Measurements from ENCODE around the gene EFHD1. TPM values are rescaled to one million over a fixed set of nuclear protein-coding genes. Genes with fewer than 3 reads are reported as not detected.

EFHD1 gene
- total RNA-seq, 4 donors from 2014 or later, result 6.7 to 22.1 (median 14.0) TPM

DNA sequence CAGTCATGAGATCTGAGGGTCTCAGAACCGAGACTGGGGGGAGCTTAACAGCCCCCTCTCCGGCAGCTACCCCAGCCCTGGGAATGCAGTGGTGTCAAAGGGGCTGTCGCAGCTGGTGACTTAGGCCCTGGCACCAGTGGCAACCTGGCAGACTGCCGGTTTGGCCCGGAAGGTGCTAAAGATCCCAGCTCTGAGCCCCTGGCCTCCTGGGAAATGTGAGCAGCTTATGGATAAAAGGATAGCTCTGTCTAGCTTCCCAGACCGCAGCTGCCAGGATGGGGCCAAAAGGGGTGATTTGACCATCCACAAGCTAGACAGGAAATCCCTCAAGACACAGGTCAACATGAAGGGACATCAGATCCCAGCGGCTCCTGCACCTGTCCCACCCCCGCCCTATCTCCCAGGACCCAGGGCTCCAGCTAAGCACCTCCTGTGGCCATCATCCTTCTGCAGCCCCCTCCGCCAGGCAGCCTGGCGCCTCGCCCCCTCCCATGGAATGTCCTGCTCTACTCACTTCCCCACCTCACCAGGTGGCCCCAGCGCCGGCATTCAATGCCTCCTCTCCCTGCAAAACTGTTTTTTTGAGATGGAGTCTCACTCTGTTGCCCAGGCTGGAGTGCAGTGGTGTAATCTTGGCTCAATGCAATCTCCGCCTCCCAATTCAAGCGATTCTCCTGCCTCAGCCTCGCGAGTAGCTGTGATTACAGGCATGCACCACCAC is 33.2 kb upstream of the EFHD1 start:
- WGBS, 2 donors, result 87 to 90% methylated on average over 13 to 14 of the region's 17 CpGs
- TF ChIP-seq, protein P1, sequence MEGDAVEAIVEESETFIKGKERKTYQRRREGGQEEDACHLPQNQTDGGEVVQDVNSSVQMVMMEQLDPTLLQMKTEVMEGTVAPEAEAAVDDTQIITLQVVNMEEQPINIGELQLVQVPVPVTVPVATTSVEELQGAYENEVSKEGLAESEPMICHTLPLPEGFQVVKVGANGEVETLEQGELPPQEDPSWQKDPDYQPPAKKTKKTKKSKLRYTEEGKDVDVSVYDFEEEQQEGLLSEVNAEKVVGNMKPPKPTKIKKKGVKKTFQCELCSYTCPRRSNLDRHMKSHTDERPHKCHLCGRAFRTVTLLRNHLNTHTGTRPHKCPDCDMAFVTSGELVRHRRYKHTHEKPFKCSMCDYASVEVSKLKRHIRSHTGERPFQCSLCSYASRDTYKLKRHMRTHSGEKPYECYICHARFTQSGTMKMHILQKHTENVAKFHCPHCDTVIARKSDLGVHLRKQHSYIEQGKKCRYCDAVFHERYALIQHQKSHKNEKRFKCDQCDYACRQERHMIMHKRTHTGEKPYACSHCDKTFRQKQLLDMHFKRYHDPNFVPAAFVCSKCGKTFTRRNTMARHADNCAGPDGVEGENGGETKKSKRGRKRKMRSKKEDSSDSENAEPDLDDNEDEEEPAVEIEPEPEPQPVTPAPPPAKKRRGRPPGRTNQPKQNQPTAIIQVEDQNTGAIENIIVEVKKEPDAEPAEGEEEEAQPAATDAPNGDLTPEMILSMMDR (IDR thresholded peaks at IDR 0.05), result no peak
- no peak for TF ChIP-seq POLR2A (IDR thresholded peaks at IDR 0.05)
- intact Hi-C loops (cut with DNase I; ENCODE audit: low total_unique reads), result no loop called here
- no peak overlapping the region for H3K4me3 ChIP-seq (ENCODE audit: low read depth, poor library complexity, severe bottlenecking)
- DNase-seq (ENCODE audit: low spot score in 2 of 2), result no peak

DNA sequence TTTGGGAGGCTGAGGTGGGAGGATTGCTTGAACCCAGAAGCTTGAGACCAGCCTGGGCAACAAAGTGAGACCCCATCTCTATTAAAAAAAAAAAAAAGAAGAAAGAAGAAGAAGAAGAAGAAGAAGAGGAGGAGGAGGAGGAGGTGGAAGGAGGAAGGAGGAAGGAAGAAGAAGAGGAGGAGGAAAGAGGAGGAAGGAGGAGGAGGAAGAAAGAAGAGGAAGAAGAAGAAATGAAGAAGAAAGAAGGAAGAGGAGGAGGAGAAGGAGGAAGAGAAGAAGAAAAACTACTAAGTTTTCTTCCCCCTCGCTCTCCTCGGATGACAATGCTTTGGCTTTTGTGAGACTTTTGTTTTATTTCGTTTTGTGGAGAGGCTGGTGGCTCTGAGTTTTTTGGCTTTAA is 30.1 kb upstream of the EFHD1 start:
- intact Hi-C loops (cut with DNase I; ENCODE audit: low total_unique reads), result no loop called here
- 61 to 79% methylated on average over 3 of the region's 3 CpGs for WGBS, 2 donors
- no peak overlapping the region for H3K4me3 ChIP-seq (ENCODE audit: low read depth, poor library complexity, severe bottlenecking)
- no peak for TF ChIP-seq POLR2A (IDR thresholded peaks at IDR 0.05)
- TF ChIP-seq, protein P1 (IDR thresholded peaks at IDR 0.05), result no peak
- DNase-seq (ENCODE audit: low spot score in 2 of 2), result no peak

DNA sequence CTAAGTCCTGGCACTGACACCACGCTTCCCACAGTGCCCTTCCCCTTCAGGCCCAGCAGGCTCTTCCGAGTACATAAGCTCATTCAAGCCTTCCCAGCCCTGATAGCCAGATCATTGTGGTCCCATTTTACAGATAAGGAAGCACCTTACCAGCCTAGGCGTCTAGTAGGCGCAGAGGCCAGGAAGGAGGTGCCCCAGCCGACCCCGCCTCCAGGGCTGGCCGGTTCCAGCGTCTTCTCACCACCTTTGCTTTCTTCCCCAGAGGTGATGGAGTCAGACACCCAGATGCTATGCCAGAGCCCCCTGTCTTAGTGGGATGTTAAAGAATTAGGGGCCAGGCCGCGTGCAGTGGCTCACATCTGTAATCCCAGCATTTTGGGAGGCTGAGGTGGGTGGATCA is 28.9 kb upstream of the EFHD1 start:
- intact Hi-C loops (cut with DNase I; ENCODE audit: low total_unique reads), result no loop called here

DNA sequence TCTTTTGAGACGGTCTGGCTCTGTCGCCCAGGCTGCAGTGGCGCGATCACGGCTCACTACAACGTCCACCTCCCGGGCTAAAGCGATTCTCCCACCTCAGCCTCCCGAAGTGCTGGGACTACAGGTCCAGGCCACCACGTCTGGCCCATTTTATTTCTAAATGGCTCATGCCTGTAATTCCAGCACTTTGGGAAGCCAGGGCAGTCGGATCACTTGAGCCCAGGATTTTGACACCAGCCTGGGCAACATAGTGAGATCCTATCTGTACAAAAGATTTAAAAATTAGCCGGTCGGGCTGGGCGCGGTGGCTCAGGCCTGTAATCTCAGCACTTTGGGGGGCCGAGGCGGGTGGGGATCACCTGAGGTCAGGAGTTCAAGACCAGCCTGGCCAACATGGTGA is 26.4 kb upstream of the EFHD1 start:
- 89 to 91% methylated on average over 17 of the region's 17 CpGs for WGBS, 2 donors
- H3K4me3 ChIP-seq (ENCODE audit: low read depth, poor library complexity, severe bottlenecking), result no peak overlapping the region
- TF ChIP-seq, protein P1 (IDR thresholded peaks at IDR 0.05), result no peak
- TF ChIP-seq POLR2A (IDR thresholded peaks at IDR 0.05), result no peak
- intact Hi-C loops (cut with DNase I; ENCODE audit: low total_unique reads), result no loop called here
- no peak for DNase-seq (ENCODE audit: low spot score in 2 of 2)

More for the DNA sequence above, 28.9 kb upstream of the EFHD1 start:
- H3K4me3 ChIP-seq (ENCODE audit: low read depth, poor library complexity, severe bottlenecking), result no peak overlapping the region
- TF ChIP-seq POLR2A (IDR thresholded peaks at IDR 0.05), result no peak
- TF ChIP-seq, protein P1 (IDR thresholded peaks at IDR 0.05), result no peak
- DNase-seq (ENCODE audit: low spot score in 2 of 2), result no peak
- WGBS, 2 donors, result 92 to 96% methylated on average over 10 of the region's 10 CpGs

DNA sequence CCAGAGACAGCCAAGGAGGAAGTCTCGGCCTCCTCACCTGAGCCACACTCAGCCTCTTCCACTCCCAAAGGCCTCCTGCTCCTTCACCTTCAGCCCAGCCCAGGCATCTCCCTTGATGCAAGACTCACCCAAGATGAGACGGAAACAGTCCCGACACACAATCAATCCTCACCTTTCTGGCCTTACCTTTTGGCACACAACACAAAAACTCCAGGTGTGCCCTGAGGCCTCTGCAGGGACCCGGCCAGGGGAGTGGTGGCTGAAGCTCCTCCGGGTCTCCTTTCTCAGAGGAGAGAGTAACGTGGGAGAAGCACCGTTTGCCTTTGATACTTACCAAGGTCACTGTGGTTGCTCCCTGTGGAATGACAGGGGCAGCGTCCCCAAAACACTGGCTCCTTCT is 23.8 kb upstream of the EFHD1 start:
- intact Hi-C loops (cut with DNase I; ENCODE audit: low total_unique reads), result loop anchor here (10.0 kb wide), 1 partner anchor 645 kb away; the partner anchor contains the start of gene ATG16L1
- WGBS, 2 donors, result 49 to 76% methylated on average over 6 to 8 of the region's 8 CpGs
- no peak overlapping the region for H3K4me3 ChIP-seq (ENCODE audit: low read depth, poor library complexity, severe bottlenecking)
- TF ChIP-seq, protein P1 (IDR thresholded peaks at IDR 0.05), result no peak
- TF ChIP-seq POLR2A (IDR thresholded peaks at IDR 0.05), result no peak
- no peak for DNase-seq (ENCODE audit: low spot score in 2 of 2)

Data from lower leg skin (tissue), 4 donors.